GM12801 (cell line): ENCODE data around the gene WIPI1.

Source experiments
- CTCF ChIP-seq: IDR thresholded peaks from one replicate; pipeline ENCODE4 v1.5.1; 2011; ENCODE audit warnings: control low read depth; ENCODE audit not compliant: insufficient read length; ENCODE audit errors: extremely low read depth

Gene WIPI1

DNA sequence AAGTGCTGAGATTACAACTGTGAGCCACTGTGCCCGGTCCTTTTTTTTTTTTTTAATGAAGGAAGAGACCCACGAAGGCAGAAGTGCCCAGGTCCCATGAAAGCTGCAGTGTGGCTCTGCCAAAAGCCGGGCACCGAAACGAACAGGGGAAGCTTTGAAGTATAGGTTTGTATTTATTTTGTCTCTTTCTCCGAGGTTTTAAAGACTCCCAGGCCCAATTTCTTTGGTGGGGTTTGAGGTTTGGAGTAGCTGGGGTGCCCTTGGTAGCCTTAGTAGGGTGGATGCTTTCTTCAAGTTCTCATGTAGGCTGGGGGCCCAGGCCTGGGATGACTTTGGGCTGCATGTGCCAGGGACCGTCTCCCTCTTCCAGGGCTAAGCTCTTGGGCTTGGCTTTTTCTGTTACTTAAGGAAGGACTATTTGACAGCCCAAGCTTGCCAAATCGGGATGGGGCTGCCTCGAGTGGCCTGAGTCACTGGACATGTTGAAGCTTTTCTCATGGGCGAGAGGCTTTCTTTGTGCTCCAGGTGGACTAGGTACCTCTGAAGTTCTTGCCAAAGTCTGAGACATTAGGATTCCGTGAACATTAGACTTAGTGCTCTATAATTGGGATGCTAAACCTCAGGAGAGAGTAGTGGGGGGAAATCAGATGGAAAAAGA lies 66.3 kb downstream of the WIPI1 start:
- TF ChIP-seq CTCF: no peak

DNA sequence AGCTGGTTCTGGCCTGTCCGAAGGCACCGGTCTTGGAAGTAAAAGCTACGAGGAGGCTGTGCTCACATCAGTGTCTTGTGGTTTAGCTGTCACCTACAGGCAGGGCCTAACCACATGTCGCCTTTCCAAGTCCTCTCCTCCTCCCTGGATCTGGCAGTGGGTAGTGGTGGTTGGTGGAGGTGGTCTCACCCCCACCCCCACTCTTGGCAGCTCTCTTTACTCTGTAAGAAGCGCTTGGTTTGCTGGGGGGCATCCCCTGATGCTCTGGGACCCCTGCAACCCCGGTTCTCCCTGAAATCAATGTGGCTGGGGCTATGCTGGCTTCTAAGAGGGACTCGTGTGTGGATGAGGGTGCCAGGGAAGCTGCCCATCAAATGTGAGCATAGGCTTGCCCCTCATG lies 68.3 kb downstream of the WIPI1 start:
- TF ChIP-seq CTCF: no peak

GRCh38 chr17:68387435-68388218 lies 69.7 kb downstream of the WIPI1 start:
- TF ChIP-seq CTCF: no peak

GRCh38 chr17:68385490-68386215 lies 71.6 kb downstream of the WIPI1 start:
- TF ChIP-seq CTCF: no peak

DNA sequence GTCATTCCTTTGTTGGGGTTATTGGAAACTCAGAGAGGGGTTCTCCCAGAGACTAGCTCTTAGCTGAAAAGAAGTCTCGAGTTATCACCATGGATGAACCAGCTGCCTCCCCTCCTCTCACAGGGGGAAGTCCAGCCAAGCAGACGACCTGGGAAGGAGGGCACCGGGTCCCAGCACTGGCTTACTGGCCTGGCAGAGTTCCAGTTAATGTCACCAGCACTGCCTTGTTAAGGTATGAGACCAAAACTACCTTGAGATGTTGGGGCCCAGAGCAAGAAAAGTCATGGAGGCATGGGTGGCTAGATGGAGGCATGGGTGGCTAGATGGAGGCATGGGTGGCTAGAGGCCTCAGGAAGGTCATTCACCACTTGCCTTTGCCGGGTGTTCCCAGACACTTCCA lies 72.4 kb downstream of the WIPI1 start:
- no peak for TF ChIP-seq CTCF

- TF ChIP-seq CTCF: no peak
Observed at GRCh38 chr17:68384471-68384870, 72.8 kb downstream of the WIPI1 start.
